ENCODE measurements around the gene PTP4A1.
"Not testable (repeated sequence)": the region's sequence is repeated elsewhere in the genome, so short reads cannot be mapped to it uniquely, and the experiment has no call there.

PTP4A1 gene

GRCh38 chr6:63572044-63572746 lies at the start of gene PTP4A1, which contains the start of gene LOC128125822:
Gene PTP4A1, plus strand, starts transcription at chr6:63572480. Its CDS starts 4,401 bp downstream, at chr6:63576881.
Gene LOC128125822, plus strand, starts transcription at chr6:63572480.
- peak; percentile 94 to 96 for DNase-seq

GRCh38 chr6:63522911-63523287 lies 49.4 kb upstream of the PTP4A1 start:
- not testable (repeated sequence) for DNase-seq

GRCh38 chr6:63523630-63524029 lies 48.6 kb upstream of the PTP4A1 start:
- DNase-seq: no peak

- no peak for DNase-seq
Measured at GRCh38 chr6:63525186-63525878, 46.9 kb upstream of the PTP4A1 start.

- no peak for DNase-seq
Measured at GRCh38 chr6:63526931-63527330, 45.3 kb upstream of the PTP4A1 start.

- no peak for DNase-seq
Measured at GRCh38 chr6:63527658-63528514, 44.4 kb upstream of the PTP4A1 start.

GRCh38 chr6:63529498-63529897 lies 42.8 kb upstream of the PTP4A1 start:
- DNase-seq: no peak

- no peak for DNase-seq
Measured at GRCh38 chr6:63530182-63530581, 42.1 kb upstream of the PTP4A1 start.

- no peak for DNase-seq
Measured at GRCh38 chr6:63530991-63531390, 41.3 kb upstream of the PTP4A1 start.

GRCh38 chr6:63533026-63533425 lies 39.3 kb upstream of the PTP4A1 start:
- DNase-seq: no peak

- DNase-seq: no peak
Measured at GRCh38 chr6:63533952-63534351, 38.3 kb upstream of the PTP4A1 start.

- no peak for DNase-seq
Measured at GRCh38 chr6:63537201-63537958, 34.9 kb upstream of the PTP4A1 start.

- no peak for DNase-seq
Measured at GRCh38 chr6:63537959-63538300, 34.4 kb upstream of the PTP4A1 start.

- DNase-seq: no peak
Measured at GRCh38 chr6:63538550-63538949, 33.7 kb upstream of the PTP4A1 start.

GRCh38 chr6:63543001-63543400 lies 29.3 kb upstream of the PTP4A1 start:
- no peak for DNase-seq

- no peak for DNase-seq
Measured at GRCh38 chr6:63543982-63544381, 28.3 kb upstream of the PTP4A1 start.

- no peak for DNase-seq
Measured at GRCh38 chr6:63546236-63546635, 26.0 kb upstream of the PTP4A1 start.

GRCh38 chr6:63546697-63547096 lies 25.6 kb upstream of the PTP4A1 start:
- DNase-seq: no peak

- DNase-seq: no peak
Measured at GRCh38 chr6:63549076-63549475, 23.2 kb upstream of the PTP4A1 start.

- no peak for DNase-seq
Measured at GRCh38 chr6:63553208-63553607, 19.1 kb upstream of the PTP4A1 start.

- DNase-seq: no peak
Measured at GRCh38 chr6:63553900-63554299, 18.4 kb upstream of the PTP4A1 start.

- no peak for DNase-seq
Measured at GRCh38 chr6:63554782-63555181, 17.5 kb upstream of the PTP4A1 start.

GRCh38 chr6:63556369-63556768 lies 15.9 kb upstream of the PTP4A1 start:
- DNase-seq: no peak

Measured in stimulated activated CD4-positive, alpha-beta T cell treated with anti-CD3 and anti-CD28 coated beads, Interleukin-2, amount 100 ng/mL, for 48 hours (primary cell).